Stimulated activated CD4-positive, alpha-beta T cell treated with anti-CD3 and anti-CD28 coated beads, Interleukin-2, amount 100 ng/mL, for 48 hours (primary cell): ENCODE results near the gene ANKRD22.
"Not testable (repeated sequence)": the region's sequence is repeated elsewhere in the genome, so short reads cannot be mapped to it uniquely, and the experiment has no call there.

Experiments used
- DNase-seq, 2 donors: peaks; one replicate each; pipeline ENCODE4 v3.0.0-alpha.2; 2020

The ANKRD22 gene

GRCh38 chr10:88877298-88877697, 25.7 kb upstream of the ANKRD22 start:
- DNase-seq = no peak

- no peak for DNase-seq
Measured at GRCh38 chr10:88875081-88875480, 23.4 kb upstream of the ANKRD22 start.

DNA sequence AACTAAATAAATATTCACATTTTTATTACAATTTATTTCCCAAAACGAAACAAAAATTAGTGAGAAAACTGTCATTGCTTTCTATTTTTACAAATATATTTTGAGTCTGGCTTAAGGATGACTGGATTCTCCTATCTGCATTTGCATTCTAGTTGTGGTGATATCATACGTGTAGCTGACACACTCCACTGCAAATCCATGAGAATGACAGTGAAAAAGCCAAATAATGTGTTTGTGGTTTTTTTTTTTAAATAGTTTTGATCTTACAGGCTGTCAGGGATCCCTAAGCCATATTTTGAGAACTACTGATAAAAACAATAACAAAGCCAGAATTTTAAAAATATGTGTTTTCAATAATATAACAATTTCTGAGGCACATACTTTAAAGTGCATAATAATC, 22.6 kb upstream of the ANKRD22 start:
- DNase-seq = no peak

DNA sequence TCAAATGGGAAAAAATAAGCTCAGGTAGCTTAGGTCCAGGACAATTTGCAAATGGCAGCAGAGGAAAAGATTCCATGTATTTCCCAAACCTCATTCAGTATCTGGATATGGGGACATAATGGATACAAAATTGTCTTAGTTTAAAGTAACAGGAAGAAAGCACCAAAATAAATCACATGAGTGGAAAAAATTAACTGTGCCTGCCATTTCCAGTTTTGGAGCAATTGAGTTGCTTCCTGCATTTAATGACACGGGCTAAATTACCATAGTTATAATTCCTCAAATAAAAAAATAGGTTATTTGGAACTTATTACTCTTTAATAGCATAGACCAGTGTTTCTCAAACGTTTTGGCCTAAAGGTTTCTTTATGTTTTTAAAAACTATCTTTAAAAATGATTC, 22.1 kb upstream of the ANKRD22 start:
- DNase-seq = no peak

- no peak for DNase-seq
Measured at GRCh38 chr10:88870089-88870488, 18.4 kb upstream of the ANKRD22 start.

DNA sequence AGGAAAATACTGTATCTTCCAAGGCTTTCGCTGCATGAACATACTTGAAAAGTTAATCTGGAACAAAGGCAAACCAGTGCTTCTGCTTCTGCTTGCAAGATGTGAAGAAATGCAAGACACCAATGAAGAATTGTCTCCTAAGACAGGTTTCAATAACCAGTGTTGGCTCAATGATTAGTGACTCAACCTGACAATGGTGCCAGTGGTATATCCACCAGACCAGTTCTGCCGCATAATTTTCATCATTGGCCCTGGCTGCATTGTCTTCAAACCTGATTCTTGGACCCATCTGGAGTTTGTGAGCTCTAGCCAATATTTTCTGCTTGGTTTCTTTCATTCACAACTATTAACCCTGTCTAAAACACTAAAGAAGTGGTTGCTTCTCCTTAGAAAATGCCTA, 14.8 kb upstream of the ANKRD22 start:
- no peak for DNase-seq

- DNase-seq = no peak
Measured at GRCh38 chr10:88865281-88865876, 13.7 kb upstream of the ANKRD22 start.

GRCh38 chr10:88861036-88861435, 9.4 kb upstream of the ANKRD22 start:
- no peak for DNase-seq

DNA sequence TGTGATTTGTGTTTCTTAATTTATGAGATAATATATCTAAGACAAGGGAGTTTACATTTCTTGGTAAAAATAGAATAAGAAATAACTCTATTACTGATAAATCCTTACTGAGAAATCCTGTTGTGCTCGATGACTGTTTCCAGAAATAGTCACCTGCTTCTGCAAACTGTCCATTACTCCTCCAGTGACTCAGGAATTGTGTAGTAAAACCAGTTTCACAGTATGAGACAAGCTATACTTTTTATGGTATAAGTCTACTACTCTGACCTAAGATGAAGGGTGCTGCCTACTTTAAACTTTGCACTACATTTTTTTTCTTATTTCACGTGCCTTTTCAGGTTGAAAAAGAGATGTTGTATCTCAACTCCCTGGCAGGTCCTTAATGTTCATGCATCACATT, 6.8 kb upstream of the ANKRD22 start:
- DNase-seq = no peak

DNA sequence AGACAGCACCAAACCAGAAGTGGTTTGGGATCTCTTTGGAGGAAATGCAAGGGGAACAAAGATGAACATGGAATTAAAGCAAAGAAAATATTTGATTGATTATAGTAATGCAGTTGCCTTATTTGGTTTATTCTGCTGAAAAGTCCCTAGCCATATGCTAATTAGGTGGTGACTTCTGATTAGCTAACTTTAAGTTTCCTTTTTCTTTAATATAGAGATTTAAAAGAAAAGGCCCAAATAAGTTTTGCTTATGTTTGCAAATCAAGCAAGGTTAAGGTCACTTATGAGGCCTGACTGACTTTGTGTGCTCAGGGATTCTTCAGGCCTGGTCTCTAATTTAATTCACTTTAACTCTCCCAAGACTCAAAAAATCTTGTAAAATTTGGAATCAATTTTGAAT, 6.2 kb upstream of the ANKRD22 start:
- no peak for DNase-seq

DNA sequence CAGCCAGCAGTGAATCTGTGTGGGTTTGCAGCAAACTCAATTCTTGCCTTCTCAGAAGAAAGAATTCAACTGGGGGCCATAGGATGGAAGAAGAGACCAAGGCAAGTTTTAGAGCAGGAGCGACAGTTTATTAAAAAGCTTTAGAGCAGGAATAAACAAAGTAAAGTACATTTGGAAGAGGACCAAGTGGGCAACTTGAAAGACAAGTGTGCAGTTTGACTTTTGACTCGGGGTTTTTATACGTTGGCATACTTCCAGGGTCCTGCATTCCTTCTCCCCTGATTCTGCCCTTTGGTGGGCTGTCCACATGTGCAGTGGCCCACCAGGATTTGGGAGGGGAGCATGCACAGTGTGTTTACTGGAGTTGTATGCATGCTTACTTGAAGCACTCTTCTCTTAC, 3.0 kb upstream of the ANKRD22 start:
- no peak for DNase-seq

DNA sequence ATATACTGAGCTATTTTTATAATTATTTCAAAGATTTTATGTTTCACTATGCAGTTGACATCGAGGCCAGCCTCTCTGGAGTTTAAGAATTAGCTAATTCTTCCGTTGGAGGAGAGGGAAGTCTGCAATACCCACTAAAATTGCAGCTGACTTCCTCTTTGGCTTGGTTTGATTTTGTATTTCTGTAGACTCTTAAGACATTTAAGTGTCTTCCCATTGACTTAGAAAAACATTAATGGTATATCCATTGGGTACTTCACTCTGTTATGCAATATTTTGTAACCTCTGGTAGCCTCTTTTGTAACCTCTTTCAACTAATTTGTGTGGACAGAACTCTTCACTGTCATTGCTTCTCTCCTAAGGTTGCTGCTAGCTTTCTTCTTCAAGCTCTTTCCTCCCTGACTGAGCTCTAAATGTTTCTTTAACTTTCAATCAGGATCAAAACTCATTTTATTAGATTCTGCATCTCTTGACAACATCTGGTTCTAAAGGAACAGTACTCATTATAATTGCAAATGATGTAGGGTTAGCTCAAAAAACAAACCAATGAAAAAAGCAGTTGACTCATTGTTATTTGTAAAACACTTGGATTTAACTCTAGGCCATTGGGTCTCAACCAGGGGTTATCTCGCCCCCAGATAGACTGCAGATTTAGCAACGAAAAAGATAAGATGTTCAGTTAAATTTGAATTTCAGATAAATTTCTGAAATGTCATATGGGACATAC, 1.7 kb upstream of the ANKRD22 start:
- no peak for DNase-seq

DNA sequence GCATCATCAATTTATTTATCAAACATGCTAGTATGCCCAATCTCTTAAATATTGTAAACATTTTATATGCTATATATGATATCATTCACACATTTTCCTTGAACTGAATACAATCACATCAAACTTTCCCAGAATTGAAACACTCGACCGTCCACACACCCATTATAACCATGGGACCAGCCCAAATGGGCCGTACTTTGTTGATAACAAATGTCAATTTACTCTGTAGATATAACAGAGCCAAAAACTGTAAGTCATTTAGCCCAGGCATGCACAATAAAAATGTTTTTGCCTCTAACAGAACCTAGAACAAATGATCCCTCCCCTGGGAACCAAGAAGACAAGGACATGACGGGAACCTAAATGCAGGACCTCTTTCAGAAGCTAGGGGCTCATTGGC, 683 bp upstream of the ANKRD22 start:
- DNase-seq = no peak

- no peak for DNase-seq
Measured at GRCh38 chr10:88850712-88851111, 932 bp downstream of the ANKRD22 start.

GRCh38 chr10:88849234-88849633, 2.4 kb downstream of the ANKRD22 start:
- no peak for DNase-seq

GRCh38 chr10:88848499-88848898, 3.1 kb downstream of the ANKRD22 start:
- no peak for DNase-seq

DNA sequence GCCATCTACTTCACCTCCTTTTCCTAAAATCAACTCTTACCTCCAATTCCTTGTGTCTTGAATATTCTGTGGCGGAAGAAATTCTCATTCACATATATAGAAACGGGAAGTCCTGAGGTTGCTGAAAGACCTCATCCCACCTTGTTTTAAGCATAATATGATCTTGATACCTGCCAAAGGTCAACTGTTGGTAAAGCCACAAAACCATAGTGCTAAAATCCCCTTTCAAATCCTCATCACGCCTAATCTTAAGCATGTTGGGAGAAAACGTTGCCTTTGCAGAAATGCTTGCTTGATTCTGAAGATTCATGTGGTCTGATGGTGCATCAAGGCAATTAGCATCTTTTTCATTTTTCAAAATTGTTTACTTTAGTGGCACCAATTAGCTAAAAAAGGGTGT, 8.5 kb downstream of the ANKRD22 start:
- DNase-seq = no peak

GRCh38 chr10:88841316-88842111, 10.1 kb downstream of the ANKRD22 start:
- no peak for DNase-seq

DNA sequence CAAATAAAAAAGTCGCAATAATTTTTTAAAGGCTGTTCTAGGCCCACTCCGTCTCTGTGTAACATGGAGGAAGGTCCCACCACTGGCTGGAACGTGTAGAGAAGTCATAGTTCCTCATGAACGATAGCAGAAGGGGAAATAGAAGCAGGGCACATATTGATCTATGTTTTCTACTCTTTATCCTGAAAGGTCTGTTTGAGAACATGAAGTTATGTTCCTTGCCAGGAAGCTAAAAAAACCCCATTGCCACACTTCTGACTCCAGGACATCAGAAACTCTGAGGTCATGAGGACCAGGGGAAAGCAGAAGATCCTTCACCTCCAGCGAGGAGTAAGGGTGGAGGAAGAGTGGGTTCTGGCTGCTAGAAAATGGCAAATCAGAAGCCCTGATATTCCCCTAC, 10.8 kb downstream of the ANKRD22 start:
- DNase-seq = no peak

GRCh38 chr10:88840104-88840503, 11.5 kb downstream of the ANKRD22 start:
- DNase-seq = no peak

GRCh38 chr10:88838766-88839350, 12.8 kb downstream of the ANKRD22 start:
- no peak for DNase-seq

GRCh38 chr10:88837632-88838031, 14.0 kb downstream of the ANKRD22 start:
- not testable (repeated sequence) for DNase-seq

DNA sequence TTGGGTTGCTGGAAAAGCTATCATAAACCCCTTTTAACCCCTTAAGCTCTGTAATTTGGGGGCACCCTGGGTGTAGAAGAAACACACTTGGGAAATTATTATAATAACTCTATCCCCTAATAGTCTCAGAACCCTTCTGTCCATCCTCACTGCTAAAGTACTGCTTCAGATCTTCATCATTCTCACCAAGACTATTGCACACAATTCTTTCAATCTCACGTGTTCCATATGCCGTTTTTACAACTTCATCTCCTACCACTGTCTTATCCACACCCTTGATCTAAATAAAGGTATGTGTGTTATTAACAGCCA, 15.8 kb downstream of the ANKRD22 start:
- no peak for DNase-seq
